OCI-LY3 (cell line): ENCODE measurements around the gene PFKFB3.

Source experiments
- CTCF ChIP-seq: fragments of 200-600, 300-600 bp; sonication (generic); IDR thresholded peaks from 2 replicates; pipeline ENCODE4 v1.5.1; 2014; ENCODE audit warnings: antibody characterized with exemption, low read length, low read depth
- EZH2phosphoT487 ChIP-seq: fragments of 200-600 bp; shearing (Covaris generic); IDR thresholded peaks from 2 replicates; pipeline ENCODE4 v1.6.1; 2018; ENCODE audit warnings: antibody characterized with exemption, mixed run types, low read depth

GRCh38 chr10:6222755-6223154, 20.0 kb downstream of the PFKFB3 start:
- TF ChIP-seq CTCF (no peak), EZH2phosphoT487 (no peak)
